Small intestine (tissue), 7 donors: ENCODE measurements around the gene VIPR2. TPM values are rescaled to one million over a fixed set of nuclear protein-coding genes. Genes with fewer than 3 reads are reported as not detected.
A peak's percentile ranks its signal among the peaks of the same experiment; 100 is the strongest.

ENCODE experiments used
- DNase-seq, 2 donors: peaks; one replicate each; pipeline versions ENCODE4 v3.0.0 to v3.0.0-alpha.2; 2013
- FAIRE-seq: peaks from 2 replicates; lab custom pipeline; 2012; peaks lifted over from hg19 to GRCh38; lab: Jason Lieb, UNC
- H3K27ac ChIP-seq, 3 donors: one replicate each; pipeline ENCODE4 v1.5.1; 2013; ENCODE audit warnings: low read length in 2 of 3, mild to moderate bottlenecking in 2 of 3, control low read depth in 1 of 3, inconsistent platforms in 1 of 3, low read depth in 1 of 3, moderate library complexity in 1 of 3
- H3K27me3 ChIP-seq, 3 donors: one replicate each; pipeline ENCODE4 v1.6.1; 2013; ENCODE audit warnings: low read length in 3 of 3, inconsistent platforms in 1 of 3; ENCODE audit not compliant: control insufficient read depth in 3 of 3, insufficient read depth in 3 of 3
- H3K36me3 ChIP-seq, 3 donors: one replicate each; pipeline ENCODE4 v1.6.1; 2013; ENCODE audit warnings: low read length in 3 of 3, inconsistent platforms in 1 of 3, low read depth in 1 of 3, mild to moderate bottlenecking in 1 of 3, moderate library complexity in 1 of 3; ENCODE audit not compliant: control insufficient read depth in 3 of 3, insufficient read depth in 2 of 3
- H3K4me1 ChIP-seq, 3 donors: one replicate each; pipeline ENCODE4 v1.6.1; 2013; ENCODE audit warnings: low read length in 2 of 3, inconsistent platforms in 1 of 3, low read depth in 1 of 3, mild to moderate bottlenecking in 1 of 3, moderate library complexity in 1 of 3; ENCODE audit not compliant: control insufficient read depth in 3 of 3, insufficient read depth in 2 of 3
- H3K4me3 ChIP-seq, 3 donors: one replicate each; pipeline ENCODE4 v1.5.1; 2013; ENCODE audit warnings: low read length in 3 of 3, control low read depth in 1 of 3, inconsistent platforms in 1 of 3, low read depth in 1 of 3, mild to moderate bottlenecking in 1 of 3, moderate library complexity in 1 of 3
- H3K9me3 ChIP-seq, 2 donors: one replicate each; pipeline ENCODE4 v1.6.1; 2013; ENCODE audit warnings: low read depth in 1 of 2, low read length in 1 of 2; ENCODE audit not compliant: control insufficient read depth in 2 of 2, insufficient read depth in 1 of 2
- WGBS, 3 donors: extraction: QIAGEN DNeasy Blood & Tissue Kit; methylation state at CpG; one replicate each; pipeline ENCODE4 v1.1.7; 2013; 5-methylcytosine and 5-hydroxymethylcytosine counted together
- polyA plus RNA-seq, 4 donors: library from polyadenylated mRNA; stranded (reverse) in 3 of 4; unstranded in 1 of 4; fragments of 200-250 nt in 3 of 4; fragments of 120-200 nt in 1 of 4; gene quantifications; one replicate each; pipeline versions ENCODE4 v1.2.1 to v1.2.3, GENCODE V29; 2013
- donor health status: healthy with polysubstance abuse.
- donor health status: control.
- donor health status: control.
- donor health status: Bipolar disorder and iron deficiency.
- donor health status: healthy.

Gene VIPR2
- polyA plus RNA-seq, 4 donors: 0.81 to 1.2 (median 0.97) TPM; not detected in 1

- DNase-seq (peak; percentile 27 to 55), FAIRE-seq (no peak)
- Histone ChIP-seq H3K27ac (no peak overlapping the region), H3K4me1 (peaks cover 0 to 18% (median 0%) of the 10 kb centered on the region in 3 donors), H3K9me3 (no peaks in the 10 kb centered on the region), H3K4me3 (no peak overlapping the region), H3K27me3 (no peaks in the 10 kb centered on the region), H3K36me3 (no peaks in the 10 kb centered on the region)
- 23 to 34% (median 31%) methylated on average over 12 of the region's 12 CpGs for WGBS, 3 donors
These were observed 132.2 kb downstream of the VIPR2 start for GRCh38 chr7:159012353-159013069.

GRCh38 chr7:159011722-159012022, 133.0 kb downstream of the VIPR2 start:
- H3K27me3 ChIP-seq: no peaks in the 10 kb centered on the region
- peaks cover 0 to 18% (median 0%) of the 10 kb centered on the region in 3 donors for H3K4me1 ChIP-seq
- H3K27ac ChIP-seq: no peak overlapping the region
- no peaks in the 10 kb centered on the region for H3K36me3 ChIP-seq
- FAIRE-seq: no peak
- no peak overlapping the region for H3K4me3 ChIP-seq
- 85 to 89% (median 87%) methylated on average over 3 of the region's 3 CpGs for WGBS, 3 donors
- H3K9me3 ChIP-seq: no peaks in the 10 kb centered on the region
- no peak for DNase-seq

- WGBS, 3 donors: 78 to 89% (median 87%) methylated on average over 15 of the region's 15 CpGs
- peaks cover 0 to 18% (median 0%) of the 10 kb centered on the region in 3 donors for H3K4me1 ChIP-seq
- FAIRE-seq (no peak), DNase-seq (no peak)
- no peak overlapping the region for H3K4me3 ChIP-seq
- H3K36me3 ChIP-seq: no peaks in the 10 kb centered on the region
- no peaks in the 10 kb centered on the region for H3K27me3 ChIP-seq
- no peak overlapping the region for H3K27ac ChIP-seq
- H3K9me3 ChIP-seq: no peaks in the 10 kb centered on the region
These were observed 133.5 kb downstream of the VIPR2 start for GRCh38 chr7:159010937-159011721.

- Histone ChIP-seq H3K4me3 (no peak overlapping the region), H3K27ac (no peak overlapping the region), H3K4me1 (peaks cover 0 to 11% (median 0%) of the 10 kb centered on the region in 3 donors), H3K9me3 (no peaks in the 10 kb centered on the region), H3K36me3 (no peaks in the 10 kb centered on the region), H3K27me3 (no peaks in the 10 kb centered on the region)
- 90 to 94% (median 91%) methylated on average over 15 of the region's 15 CpGs for WGBS, 3 donors
- DNase-seq (no peak), FAIRE-seq (no peak)
These were observed 134.3 kb downstream of the VIPR2 start for GRCh38 chr7:159010411-159010810.

- WGBS, 3 donors: 88 to 93% (median 91%) methylated on average over 17 of the region's 17 CpGs
- no peak overlapping the region for H3K27ac ChIP-seq
- DNase-seq: no peak
- H3K4me3 ChIP-seq: no peak overlapping the region
- H3K36me3 ChIP-seq: no peaks in the 10 kb centered on the region
- no peaks in the 10 kb centered on the region for H3K27me3 ChIP-seq
- FAIRE-seq: no peak
- H3K9me3 ChIP-seq: no peaks in the 10 kb centered on the region
- H3K4me1 ChIP-seq: peaks cover 0 to 7% (median 0%) of the 10 kb centered on the region in 3 donors
These were observed 134.7 kb downstream of the VIPR2 start for GRCh38 chr7:159009951-159010350.

GRCh38 chr7:159008417-159008816, 136.2 kb downstream of the VIPR2 start:
- Histone ChIP-seq H3K9me3 (no peaks in the 10 kb centered on the region), H3K27ac (no peak overlapping the region), H3K27me3 (no peaks in the 10 kb centered on the region), H3K36me3 (no peaks in the 10 kb centered on the region), H3K4me1 (peaks cover 0 to 6% (median 0%) of the 10 kb centered on the region in 3 donors), H3K4me3 (no peak overlapping the region)
- FAIRE-seq: no peak
- WGBS, 3 donors: 84 to 90% (median 86%) methylated on average over 9 of the region's 9 CpGs
- no peak for DNase-seq

GRCh38 chr7:159007996-159008389, 136.7 kb downstream of the VIPR2 start:
- DNase-seq (no peak), FAIRE-seq (no peak)
- 60 to 70% (median 67%) methylated on average over 5 of the region's 5 CpGs for WGBS, 3 donors
- Histone ChIP-seq H3K4me3 (no peak overlapping the region), H3K36me3 (no peaks in the 10 kb centered on the region), H3K9me3 (no peaks in the 10 kb centered on the region), H3K27ac (no peak overlapping the region), H3K4me1 (peaks cover 0 to 5% (median 0%) of the 10 kb centered on the region in 3 donors), H3K27me3 (no peaks in the 10 kb centered on the region)

GRCh38 chr7:159007364-159007995, 137.2 kb downstream of the VIPR2 start:
- H3K4me3 ChIP-seq: no peak overlapping the region
- WGBS, 3 donors: 81 to 90% (median 85%) methylated on average over 17 to 19 of the region's 19 CpGs
- no peak for FAIRE-seq

More at GRCh38 chr7:159007364-159007995, 137.2 kb downstream of the VIPR2 start:
- Histone ChIP-seq H3K9me3 (no peaks in the 10 kb centered on the region), H3K36me3 (no peaks in the 10 kb centered on the region), H3K27ac (no peak overlapping the region), H3K27me3 (no peaks in the 10 kb centered on the region), H3K4me1 (no peaks in the 10 kb centered on the region)
- DNase-seq: no peak
